ENCODE data around the gene SESN3.
"Not testable (repeated sequence)": the region's sequence is repeated elsewhere in the genome, so short reads cannot be mapped to it uniquely, and the experiment has no call there.

The SESN3 gene

DNA sequence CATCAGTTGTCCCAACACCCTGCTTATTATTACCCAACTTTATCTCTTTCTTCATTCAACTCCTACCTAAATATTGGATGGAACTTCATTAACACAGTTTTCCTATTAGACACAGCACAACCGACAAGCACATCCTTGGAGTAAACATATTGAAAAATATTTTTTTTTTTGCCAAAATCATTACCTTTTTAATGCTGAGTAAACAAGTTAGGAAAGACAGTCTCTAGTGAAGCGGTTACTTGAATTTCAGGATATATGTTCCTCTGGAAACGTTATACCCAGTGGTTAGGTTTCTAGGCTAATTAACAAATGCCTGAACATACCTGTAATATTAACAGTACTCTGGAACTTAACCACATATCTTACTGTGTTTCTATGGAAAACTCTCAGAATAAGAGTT lies 11.4 kb downstream of the SESN3 start:
- DNase-seq (ENCODE audit: low read depth in 2 of 2) = no peak

- no peak for DNase-seq (ENCODE audit: low read depth in 2 of 2)
Measured at GRCh38 chr11:95218149-95218548, 12.9 kb downstream of the SESN3 start.

GRCh38 chr11:95212609-95213008 lies 18.4 kb downstream of the SESN3 start:
- no peak for DNase-seq (ENCODE audit: low read depth in 2 of 2)

DNA sequence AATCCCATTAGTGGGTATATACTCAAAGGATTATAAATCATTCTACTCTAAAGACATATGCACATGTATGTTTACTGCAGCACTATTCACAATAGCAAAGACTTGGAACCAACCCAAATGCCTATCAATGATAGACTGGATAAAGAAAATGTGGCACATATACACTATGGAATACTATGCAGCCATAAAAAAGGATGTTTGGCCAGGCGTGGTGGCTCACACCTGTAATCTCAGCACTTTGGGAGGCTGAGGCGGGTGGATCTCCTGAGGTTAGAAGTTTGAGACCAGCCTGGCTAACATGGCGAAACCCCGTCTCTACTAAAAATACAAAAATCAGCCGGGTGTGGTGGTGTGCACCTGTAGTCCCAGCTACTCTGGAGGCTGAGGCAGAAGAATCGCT lies 21.5 kb downstream of the SESN3 start:
- not testable (repeated sequence) for DNase-seq (ENCODE audit: low read depth in 2 of 2)

DNA sequence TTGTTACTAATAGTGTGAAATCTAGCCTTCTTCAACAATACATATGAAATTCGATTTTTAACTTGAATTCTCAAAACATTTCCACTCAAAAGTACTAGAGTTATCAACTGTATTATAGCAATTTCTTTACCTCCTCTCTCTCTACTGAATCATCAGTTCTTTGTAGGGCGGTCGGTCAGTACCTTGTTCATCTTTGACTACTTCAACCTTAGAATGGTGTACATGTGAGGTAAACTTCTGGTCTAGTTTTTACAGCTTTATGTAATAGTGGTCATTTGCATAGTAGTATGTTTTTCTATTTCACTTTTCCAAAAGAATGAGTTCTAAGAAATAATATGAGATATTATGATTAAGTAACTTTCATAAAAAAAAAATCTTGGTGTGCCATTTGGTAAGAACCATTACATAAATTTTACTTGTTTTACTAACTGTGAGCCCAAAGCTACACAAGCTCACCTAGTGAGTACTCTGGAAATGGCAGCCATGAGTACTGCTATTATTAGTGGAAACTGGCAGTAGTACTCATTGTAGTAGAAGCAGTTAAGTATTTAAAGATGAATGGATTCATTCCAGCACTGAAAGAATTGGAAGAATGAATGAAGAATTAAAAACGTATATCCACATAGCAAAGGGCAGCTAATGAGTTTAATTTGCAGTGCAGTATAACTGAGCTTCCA lies 30.1 kb downstream of the SESN3 start:
- no peak for DNase-seq (ENCODE audit: low read depth in 2 of 2)

- no peak for DNase-seq (ENCODE audit: low read depth in 2 of 2)
Measured at GRCh38 chr11:95195831-95196230, 35.2 kb downstream of the SESN3 start.

GRCh38 chr11:95193541-95193940 lies 37.5 kb downstream of the SESN3 start:
- DNase-seq (ENCODE audit: low read depth in 2 of 2) = no peak

- no peak for DNase-seq (ENCODE audit: low read depth in 2 of 2)
Measured at GRCh38 chr11:95192717-95193116, 38.3 kb downstream of the SESN3 start.

GRCh38 chr11:95187723-95188122 lies 43.3 kb downstream of the SESN3 start:
- no peak for DNase-seq (ENCODE audit: low read depth in 2 of 2)

GRCh38 chr11:95182397-95182796 lies 48.6 kb downstream of the SESN3 start:
- no peak for DNase-seq (ENCODE audit: low read depth in 2 of 2)

DNA sequence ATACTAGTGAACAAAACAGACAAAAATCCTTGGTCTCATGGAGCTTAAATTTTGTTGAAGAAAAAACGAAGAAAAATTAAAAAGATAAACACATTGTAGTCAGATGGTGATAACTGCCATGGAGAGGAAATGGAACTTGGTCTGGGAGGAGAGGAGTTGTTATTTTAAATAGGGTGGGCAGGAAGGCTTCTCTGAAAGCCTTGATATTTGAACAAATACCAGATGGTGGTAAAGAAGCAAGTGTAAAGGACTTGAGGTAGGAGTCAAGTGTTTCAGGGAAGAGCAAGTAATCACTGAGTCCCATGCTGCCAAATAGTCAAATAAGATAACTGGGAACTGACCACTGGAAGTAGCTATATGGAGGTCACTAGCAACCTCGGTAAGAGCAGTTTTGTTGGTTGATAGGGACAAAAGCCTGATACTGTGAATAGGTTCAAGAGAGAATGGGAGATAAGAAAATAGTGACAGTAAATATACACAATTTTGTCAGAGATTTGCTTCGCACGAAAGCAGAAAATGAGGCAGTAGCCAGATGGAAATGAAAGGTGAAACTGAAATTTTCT lies 55.1 kb downstream of the SESN3 start:
- DNase-seq (ENCODE audit: low read depth in 2 of 2) = no peak

DNA sequence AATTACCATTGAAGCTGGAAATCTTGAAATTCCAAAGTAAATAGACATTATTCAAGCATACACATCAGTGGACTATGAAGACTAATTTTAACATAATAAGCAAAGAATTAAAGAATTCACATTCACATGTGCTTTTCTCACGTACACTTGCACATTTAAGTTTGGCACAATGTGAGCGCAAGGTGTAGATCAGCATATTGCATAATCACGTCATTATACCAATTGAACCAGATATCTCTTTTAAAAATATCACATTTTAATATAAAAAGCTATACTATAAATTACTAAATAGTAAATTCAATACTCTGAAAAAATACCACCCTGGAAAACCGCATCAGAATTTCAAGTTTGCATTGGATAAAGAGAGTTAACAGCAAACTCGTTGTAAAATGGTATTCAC lies 60.7 kb downstream of the SESN3 start:
- no peak for DNase-seq (ENCODE audit: low read depth in 2 of 2)

DNA sequence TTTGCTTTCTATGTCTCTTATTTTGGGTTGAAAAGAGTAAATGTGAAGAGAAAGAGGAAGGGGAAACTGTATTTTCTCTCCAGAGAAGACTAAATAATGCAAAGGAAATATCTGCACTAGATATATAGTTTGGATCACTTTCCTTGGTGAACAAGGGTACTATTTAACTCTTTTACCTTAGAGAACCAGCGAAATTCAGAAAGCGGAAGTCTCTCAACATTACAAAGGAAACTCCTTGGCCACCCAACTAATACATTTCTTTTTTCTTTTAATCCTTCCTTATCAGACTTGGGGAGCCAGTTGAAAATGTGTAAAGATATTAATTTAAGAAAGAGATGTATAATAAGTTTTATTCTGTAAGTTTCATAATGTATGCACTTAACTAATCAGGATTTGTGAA lies 64.2 kb downstream of the SESN3 start:
- no peak for DNase-seq (ENCODE audit: low read depth in 2 of 2)

- DNase-seq (ENCODE audit: low read depth in 2 of 2) = no peak
Measured at GRCh38 chr11:95165638-95166037, 65.4 kb downstream of the SESN3 start.

GRCh38 chr11:95163106-95163505 lies 67.9 kb downstream of the SESN3 start:
- no peak for DNase-seq (ENCODE audit: low read depth in 2 of 2)

DNA sequence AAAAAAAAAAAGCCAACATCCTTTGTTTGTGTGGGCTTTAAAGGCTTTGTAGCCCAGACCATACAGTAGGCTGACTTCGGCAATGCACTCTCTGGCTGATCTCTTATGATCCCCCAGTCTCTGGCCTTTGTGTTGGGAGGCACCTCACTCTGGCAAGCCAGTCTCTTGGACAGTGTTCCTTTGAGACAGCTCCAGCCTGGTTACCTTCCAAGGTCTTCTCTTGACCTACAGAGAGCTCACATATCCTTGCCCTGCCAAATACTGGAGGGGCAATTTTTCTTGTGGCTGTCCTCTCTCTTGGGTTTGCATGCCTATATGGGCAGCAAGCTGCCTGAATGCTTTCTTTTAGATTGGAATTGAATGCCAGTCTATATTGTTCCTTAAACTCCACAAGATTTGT lies 69.8 kb downstream of the SESN3 start:
- DNase-seq (ENCODE audit: low read depth in 2 of 2) = no peak

GRCh38 chr11:95157824-95158223 lies 73.2 kb downstream of the SESN3 start:
- no peak for DNase-seq (ENCODE audit: low read depth in 2 of 2)

GRCh38 chr11:95156916-95157541 lies 74.0 kb downstream of the SESN3 start:
- no peak for DNase-seq (ENCODE audit: low read depth in 2 of 2)

DNA sequence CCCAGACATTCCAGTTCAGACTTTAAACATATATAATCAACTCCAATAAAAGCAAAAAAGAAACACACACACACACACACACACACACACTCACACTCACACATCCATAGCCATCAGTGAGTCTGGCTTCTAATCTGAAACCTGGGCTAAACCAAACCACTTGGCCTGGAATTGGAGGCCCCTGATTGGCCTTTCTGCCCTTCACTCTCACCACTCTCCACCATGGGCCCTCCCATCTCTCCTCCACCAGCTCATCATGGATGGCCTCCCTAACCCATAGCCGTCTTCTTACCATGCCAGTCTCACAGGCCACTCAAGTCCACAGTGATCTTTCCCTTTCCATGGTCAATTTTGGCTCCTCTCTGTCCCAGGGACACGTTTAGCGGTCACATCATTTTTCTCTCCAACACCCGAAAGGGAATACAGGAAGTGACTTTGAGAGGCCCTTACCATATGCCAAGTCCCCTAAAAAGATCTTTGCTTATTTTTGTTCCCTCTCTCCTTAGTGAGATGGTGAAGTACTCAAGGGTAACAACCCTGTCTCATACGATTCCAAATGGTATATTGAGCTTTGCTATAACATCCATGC lies 74.8 kb downstream of the SESN3 start:
- no peak for DNase-seq (ENCODE audit: low read depth in 2 of 2)

GRCh38 chr11:95155385-95155784 lies 75.6 kb downstream of the SESN3 start:
- DNase-seq (ENCODE audit: low read depth in 2 of 2) = no peak

DNA sequence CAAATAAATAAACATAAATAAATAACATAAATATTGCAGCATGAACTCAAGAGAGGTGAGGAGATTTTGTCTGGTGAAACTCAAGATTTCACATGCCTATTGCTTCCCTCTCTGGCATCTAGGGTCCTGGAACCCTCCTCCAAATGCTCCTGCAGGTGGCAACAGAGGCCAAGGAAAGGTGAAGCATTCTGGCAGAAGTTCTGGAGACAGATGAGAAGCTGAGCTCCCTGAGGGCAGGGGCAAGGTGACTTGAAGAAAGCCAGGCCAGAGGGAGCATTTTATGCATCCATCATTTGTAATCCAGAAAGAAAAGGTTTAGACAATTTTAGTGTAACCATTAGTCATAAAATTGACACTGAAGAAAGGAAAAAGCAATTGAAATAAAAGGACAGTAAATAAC lies 76.5 kb downstream of the SESN3 start:
- DNase-seq (ENCODE audit: low read depth in 2 of 2) = peak in 1 of 2 donors; percentile 20

DNA sequence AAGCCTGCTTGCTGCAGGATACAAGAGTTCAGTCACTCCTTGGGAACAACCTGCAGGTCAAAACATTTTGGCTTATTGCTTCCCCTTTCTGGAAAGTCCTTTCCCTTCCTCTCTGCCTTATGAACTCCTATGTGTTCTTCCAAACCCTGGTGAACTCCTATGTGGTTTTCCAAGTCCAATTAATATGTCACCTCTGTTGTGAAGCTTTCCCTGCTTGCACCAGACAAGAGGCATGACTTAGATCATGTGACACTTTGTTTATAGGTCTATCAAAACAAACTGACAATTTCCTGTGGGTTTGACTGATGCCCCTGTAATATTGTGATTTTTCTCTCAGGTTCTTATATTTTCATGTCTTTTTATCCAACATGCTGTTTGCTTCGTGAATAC lies 77.2 kb downstream of the SESN3 start:
- no peak for DNase-seq (ENCODE audit: low read depth in 2 of 2)
